Right lobe of liver (tissue), 4 donors: Measurements from ENCODE around the gene RNF208.

Experiments used
- CTCF ChIP-seq, 4 donors: fragments of 200-600 bp in 3 of 4; fragments of 450-650 bp in 1 of 4; IDR thresholded peaks; one replicate each; pipeline versions ENCODE4 v1.5.1 to v1.8.0; 2016 to 2022; ENCODE audit warnings: antibody characterized with exemption in 4 of 4, mild to moderate bottlenecking in 2 of 4
- POLR2A ChIP-seq: fragments of 450-650 bp; IDR thresholded peaks from one replicate; pipeline ENCODE4 v1.6.1; 2017; ENCODE audit warnings: antibody characterized with exemption, mild to moderate bottlenecking
- donor health status: DM: no; HTN: no; CAD: no.
- donor health status: DM: no; HTN: no; CAD: no.
- donor health status: DM: no; HTN: yes; CAD: no.

- TF ChIP-seq CTCF (IDR thresholded peaks at IDR 0.05) (no peak), POLR2A (no peak)
Observed at GRCh38 chr9:137198902-137199283, 23.1 kb downstream of the RNF208 start.
